Erythroblast (primary cell): ENCODE measurements around the gene UHRF1.
"Not testable (repeated sequence)": the region's sequence is repeated elsewhere in the genome, so short reads cannot be mapped to it uniquely, and the experiment has no call there.

Experiments used
- DNase-seq, 2 experiments: peaks; one replicate each; lab custom pipeline; 2025; lab: John Stamatoyannopoulos, UW
- GATA1 ChIP-seq: IDR thresholded peaks from 2 replicates; pipeline ENCODE4 v1.6.1; 2011; ENCODE audit warnings: low read depth, mild to moderate bottlenecking, control low read depth, low read length, moderate library complexity
- POLR2A ChIP-seq: IDR thresholded peaks from 2 replicates; pipeline ENCODE4 v1.6.1; 2011; ENCODE audit warnings: mild to moderate bottlenecking, low read length

Gene UHRF1

GRCh38 chr19:4909156-4909896 lies at the start of gene UHRF1:
UHRF1 (plus strand) TSS chr19:4909501; CDS start chr19:4910886, 1,385 bp downstream.
- DNase-seq, result peak; percentile 67 to 77
- TF ChIP-seq POLR2A, result peak; percentile 16
- TF ChIP-seq GATA1, result no peak

- DNase-seq, result no peak
- TF ChIP-seq GATA1, result no peak
- TF ChIP-seq POLR2A, result no peak
These were observed 49.6 kb upstream of the UHRF1 start for GRCh38 chr19:4859697-4860096.

GRCh38 chr19:4861147-4861546 lies 48.2 kb upstream of the UHRF1 start:
- TF ChIP-seq GATA1, result no peak
- TF ChIP-seq POLR2A, result no peak
- DNase-seq, result no peak

- DNase-seq, result peak; percentile 47
- TF ChIP-seq POLR2A (no peak), GATA1 (no peak)
These were observed 42.5 kb upstream of the UHRF1 start for GRCh38 chr19:4866595-4867424.

GRCh38 chr19:4867534-4868285 lies 41.6 kb upstream of the UHRF1 start, which contains the start of gene PLIN3:
PLIN3 (minus strand) TSS chr19:4867667; CDS start chr19:4861394, 6,273 bp downstream.
- DNase-seq, result peak; percentile 93 to 94
- no peak for TF ChIP-seq GATA1
- TF ChIP-seq POLR2A, result no peak

GRCh38 chr19:4868286-4868834 lies 40.9 kb upstream of the UHRF1 start:
- DNase-seq, result no peak
- TF ChIP-seq POLR2A (no peak), GATA1 (no peak)

GRCh38 chr19:4870025-4870700 lies 39.1 kb upstream of the UHRF1 start:
- no peak for DNase-seq
- TF ChIP-seq POLR2A (no peak), GATA1 (no peak)

GRCh38 chr19:4871711-4872110 lies 37.6 kb upstream of the UHRF1 start:
- DNase-seq, result no peak
- TF ChIP-seq GATA1, result no peak
- TF ChIP-seq POLR2A, result no peak

- no peak for DNase-seq
- TF ChIP-seq POLR2A (no peak), GATA1 (no peak)
These were observed 35.4 kb upstream of the UHRF1 start for GRCh38 chr19:4873930-4874329.

- TF ChIP-seq GATA1 (no peak), POLR2A (no peak)
- no peak for DNase-seq
These were observed 31.4 kb upstream of the UHRF1 start for GRCh38 chr19:4877753-4878490.

- TF ChIP-seq POLR2A (no peak), GATA1 (no peak)
- no peak for DNase-seq
These were observed 30.8 kb upstream of the UHRF1 start for GRCh38 chr19:4878491-4878968.

GRCh38 chr19:4879041-4879440 lies 30.3 kb upstream of the UHRF1 start:
- TF ChIP-seq GATA1 (no peak), POLR2A (no peak)
- DNase-seq, result no peak

- not testable (repeated sequence) for DNase-seq
These were observed 26.4 kb upstream of the UHRF1 start for GRCh38 chr19:4882874-4883273.

- not testable (repeated sequence) for DNase-seq
These were observed 24.3 kb upstream of the UHRF1 start for GRCh38 chr19:4884993-4885392.

GRCh38 chr19:4887803-4888202 lies 21.5 kb upstream of the UHRF1 start:
- not testable (repeated sequence) for DNase-seq
